SW 1271 (cell line): ENCODE measurements around the gene DIPK1B.
"Not testable (repeated sequence)": the region's sequence is repeated elsewhere in the genome, so short reads cannot be mapped to it uniquely, and the experiment has no call there.

Experiments
- DNase-seq, 2 experiments: peaks; one replicate each; lab custom pipeline; 2025; lab: John Stamatoyannopoulos, UW

Gene DIPK1B

DNA sequence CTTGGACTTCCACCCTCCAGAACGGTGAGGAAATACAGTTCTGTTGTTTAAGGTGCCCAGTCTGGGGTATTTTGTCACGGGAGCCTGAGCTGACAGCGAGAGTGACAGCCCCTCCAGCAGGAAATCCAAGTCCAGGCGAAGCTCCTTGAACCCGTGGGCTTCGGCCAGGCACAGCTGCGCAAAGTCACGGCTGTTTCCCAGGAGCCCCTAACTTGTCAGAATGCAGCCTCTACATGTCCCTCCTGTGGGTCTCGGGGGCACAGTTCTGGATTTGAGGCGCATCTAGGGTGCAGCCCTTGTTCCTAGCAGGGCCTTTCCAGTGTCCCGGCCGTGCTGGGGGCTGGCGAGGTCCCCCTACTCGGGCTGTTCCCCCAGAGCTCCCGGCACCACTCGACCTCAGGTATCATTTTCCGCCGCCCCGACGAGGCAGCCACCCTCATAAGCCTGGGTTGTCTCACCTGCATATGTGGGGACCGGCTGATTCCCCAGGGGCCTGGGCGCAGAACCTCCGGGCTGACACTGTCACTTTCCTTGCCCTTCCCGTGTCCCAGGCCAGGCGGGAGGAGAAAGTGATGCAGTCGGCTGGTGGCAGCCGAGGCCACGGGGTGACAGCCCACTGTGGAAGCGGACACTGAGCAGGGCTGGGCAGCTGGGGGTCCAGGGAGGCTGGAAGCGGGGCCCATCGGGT lies 41.1 kb downstream of the DIPK1B start:
- no peak for DNase-seq

DNA sequence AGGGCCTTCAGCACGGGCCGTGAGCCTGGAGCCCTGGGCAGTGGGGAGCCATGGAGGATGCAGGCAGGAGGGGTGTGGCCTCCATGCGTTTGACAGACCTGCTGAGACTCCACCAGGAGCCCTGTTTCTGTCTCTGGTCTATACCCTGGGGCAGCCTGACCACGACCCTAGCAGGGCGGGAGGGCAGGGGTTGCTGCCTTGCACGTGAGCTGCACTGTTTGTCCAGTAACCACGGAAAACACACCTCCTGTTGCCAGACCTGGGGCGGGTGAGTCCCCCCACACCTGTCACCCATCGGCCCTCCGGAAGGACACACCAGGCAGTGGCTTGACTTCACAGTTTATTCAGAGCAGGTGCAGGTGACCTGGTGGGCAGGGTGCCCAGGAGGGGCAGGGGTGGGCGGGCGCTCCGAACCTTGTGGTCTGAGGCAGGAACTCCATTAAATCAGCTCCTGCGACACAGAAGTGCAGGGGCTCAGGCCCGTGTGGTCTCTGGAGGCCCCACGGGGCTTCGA lies 41.7 kb downstream of the DIPK1B start:
- DNase-seq = no peak

DNA sequence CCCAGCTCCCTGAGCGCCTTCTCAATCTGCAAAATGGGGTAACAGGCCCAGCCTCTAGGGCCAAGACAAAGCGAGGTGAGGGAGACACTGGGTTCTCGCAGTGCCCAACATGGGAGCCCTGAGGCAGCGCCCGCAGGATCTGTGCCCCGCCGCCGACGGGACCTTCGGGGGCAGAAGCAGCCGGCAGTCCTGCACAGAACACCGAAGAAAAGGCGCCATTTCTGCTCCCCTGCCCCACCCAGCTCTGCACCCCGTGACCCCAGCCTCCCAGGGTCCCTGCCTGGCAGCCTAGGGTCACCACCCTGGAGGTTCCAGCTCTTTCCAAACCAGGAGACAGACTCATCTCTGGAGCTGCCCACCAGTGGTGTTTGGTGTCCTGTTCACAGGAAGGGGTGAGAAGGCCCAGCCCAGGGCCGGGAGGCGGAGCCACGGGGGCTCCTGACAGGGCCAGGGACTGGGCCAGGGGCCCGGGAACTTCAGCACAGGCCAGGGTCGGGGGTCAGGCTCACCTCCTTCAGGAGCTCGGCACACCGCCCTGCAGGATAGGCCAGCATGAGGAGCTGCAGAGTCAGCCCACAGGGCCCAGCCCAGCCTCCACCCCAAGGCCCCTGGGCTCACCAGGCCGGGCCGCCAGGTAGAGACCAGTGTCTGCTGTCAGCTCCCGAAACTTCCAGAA lies 42.4 kb downstream of the DIPK1B start:
- DNase-seq = no peak

GRCh38 chr9:136755302-136756133 lies 43.1 kb downstream of the DIPK1B start:
- not testable (repeated sequence) for DNase-seq

DNA sequence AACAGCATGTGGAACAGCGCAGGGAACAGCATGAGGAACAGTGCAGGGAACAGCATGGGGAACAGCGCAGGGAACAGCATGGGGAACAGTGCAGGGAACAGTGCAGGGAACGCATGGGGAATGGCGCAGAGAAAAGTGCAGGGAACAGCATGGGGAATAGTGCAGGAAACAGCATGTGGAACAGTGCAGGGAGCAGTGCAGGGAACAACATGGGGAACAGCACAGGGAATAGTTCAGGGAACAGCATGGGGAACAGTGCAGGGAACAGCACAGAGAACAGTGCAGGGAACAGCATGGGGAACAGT lies 43.7 kb downstream of the DIPK1B start:
- DNase-seq = no peak

DNA sequence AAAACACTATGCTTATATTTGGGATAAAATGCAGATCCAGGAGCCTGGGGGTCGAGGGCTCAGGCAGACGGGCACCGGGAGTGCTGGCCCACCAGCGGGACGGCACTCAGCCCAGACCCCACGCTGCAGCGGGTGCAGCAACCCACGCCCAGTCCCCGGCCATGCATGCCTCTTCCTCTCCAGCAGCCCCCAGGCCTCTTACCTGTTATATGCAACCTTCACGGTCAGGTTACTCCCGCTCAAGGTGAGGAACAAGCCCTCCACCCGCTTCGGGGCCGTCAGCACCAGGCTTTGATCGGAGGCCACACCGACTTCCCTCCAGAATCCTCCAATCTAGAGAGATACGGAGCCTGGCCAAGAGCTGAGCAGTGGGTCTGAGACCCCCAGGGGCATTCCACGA lies 44.5 kb downstream of the DIPK1B start:
- no peak for DNase-seq

GRCh38 chr9:136757328-136757727 lies 45.0 kb downstream of the DIPK1B start:
- no peak for DNase-seq

DNA sequence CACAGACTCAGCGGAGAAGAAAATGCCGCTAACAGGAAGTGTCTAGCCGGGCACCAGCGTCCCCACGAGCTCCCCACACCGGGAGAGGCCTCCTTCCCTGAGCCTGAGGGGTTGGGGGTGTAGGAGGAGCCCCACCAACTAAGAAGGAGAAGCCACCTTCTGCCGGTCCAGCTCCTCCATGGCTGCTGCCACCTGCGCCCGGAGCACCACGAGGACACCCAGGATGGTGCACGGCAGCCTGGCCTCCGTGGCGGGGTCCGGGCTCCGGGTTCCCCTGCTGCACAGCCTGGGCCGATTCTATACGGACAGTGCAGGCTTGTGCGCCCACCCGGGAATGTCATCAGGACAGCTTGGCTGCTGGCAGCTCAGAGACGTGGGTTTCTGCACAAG lies 45.4 kb downstream of the DIPK1B start:
- DNase-seq = no peak

DNA sequence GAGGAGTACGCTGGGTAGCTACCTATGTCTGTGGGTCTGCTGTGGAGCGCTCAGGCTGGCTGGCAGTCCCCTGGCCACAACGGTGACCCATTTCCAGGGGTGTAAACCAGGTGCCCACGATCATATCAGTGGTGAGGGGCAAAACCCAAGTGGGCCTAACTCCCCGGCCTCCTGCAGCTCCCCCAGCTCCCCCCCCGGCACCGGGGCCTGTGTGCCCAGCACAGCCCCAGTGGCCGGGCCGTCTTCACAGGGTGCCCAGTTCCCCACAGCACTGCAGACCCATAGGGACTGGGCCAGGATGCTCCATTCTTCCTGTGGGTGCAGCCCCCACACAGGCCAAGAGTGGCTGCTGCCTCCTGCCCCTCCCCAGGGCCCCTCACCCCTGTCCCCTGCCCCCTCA lies 46.6 kb downstream of the DIPK1B start:
- no peak for DNase-seq

DNA sequence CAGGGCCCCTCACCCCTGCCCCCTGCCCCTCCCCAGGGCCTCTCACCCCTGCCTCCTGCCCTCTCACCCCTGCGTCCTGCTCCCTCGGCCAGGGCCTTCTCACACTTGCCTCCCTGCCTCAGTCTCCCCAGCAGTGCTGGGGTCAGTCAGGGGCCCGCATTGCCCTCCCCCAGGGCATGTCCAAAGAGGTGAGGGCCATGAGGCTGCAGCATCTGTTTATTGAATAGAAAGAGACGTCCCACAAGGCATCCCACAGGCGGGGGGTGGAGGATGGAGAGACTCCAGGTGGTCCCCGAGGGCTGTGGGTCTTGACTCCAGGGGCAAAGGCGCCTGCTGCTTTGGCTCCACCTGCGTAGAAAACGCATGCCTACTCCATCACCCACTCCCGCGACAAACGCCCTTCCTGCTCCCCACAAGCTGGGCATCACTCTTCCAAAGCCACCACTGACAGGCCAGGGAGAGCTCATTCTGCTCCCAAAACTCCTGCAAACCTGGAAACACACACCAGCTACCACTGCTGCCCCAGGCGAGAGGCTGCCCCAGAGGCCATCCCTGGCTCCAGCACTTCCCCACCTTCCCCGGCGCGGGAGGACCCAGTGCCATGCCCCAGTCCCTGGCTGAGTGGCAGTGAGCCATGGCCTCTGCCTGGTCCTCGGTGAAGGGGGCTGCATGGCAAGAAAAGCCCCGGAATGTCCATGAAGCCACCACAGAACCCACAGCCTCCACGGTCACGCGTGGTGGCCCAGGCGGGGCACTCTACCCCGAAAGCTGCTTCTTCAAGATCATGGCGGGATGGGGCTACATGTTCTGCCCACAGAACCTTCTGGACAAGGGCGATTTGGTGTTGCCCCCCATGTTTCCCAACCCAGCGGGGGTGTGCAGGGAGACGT lies 47.3 kb downstream of the DIPK1B start:
- DNase-seq = no peak

- no peak for DNase-seq
These were observed 48.1 kb downstream of the DIPK1B start for GRCh38 chr9:136760424-136760823.

GRCh38 chr9:136760834-136761544 lies 48.6 kb downstream of the DIPK1B start:
- DNase-seq = peak; percentile 43 to 89

- DNase-seq = no peak
These were observed 49.2 kb downstream of the DIPK1B start for GRCh38 chr9:136761545-136761981.

GRCh38 chr9:136762221-136762691 lies 49.9 kb downstream of the DIPK1B start:
- DNase-seq = no peak

- DNase-seq = peak; percentile 15 to 31
These were observed 50.7 kb downstream of the DIPK1B start for GRCh38 chr9:136762915-136763648.

DNA sequence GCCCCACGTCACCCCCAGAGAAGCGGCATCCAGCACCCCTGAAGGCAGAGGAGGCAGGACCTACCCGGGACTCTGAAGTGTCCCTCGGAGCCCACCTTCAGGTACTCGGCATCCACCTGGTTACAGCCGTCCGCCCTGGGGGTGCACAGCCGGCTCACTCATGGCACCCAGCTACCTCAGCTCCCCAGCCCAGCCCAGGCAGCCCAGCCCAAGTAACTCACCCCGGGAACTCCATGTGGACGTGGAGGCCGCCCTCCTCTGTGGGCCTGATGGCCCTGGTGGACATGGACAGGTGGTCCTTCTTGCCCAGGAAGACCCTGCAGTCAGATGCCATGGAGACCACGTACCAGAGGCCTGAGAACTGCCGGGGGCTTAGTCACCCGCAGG lies 51.3 kb downstream of the DIPK1B start:
- no peak for DNase-seq

DNA sequence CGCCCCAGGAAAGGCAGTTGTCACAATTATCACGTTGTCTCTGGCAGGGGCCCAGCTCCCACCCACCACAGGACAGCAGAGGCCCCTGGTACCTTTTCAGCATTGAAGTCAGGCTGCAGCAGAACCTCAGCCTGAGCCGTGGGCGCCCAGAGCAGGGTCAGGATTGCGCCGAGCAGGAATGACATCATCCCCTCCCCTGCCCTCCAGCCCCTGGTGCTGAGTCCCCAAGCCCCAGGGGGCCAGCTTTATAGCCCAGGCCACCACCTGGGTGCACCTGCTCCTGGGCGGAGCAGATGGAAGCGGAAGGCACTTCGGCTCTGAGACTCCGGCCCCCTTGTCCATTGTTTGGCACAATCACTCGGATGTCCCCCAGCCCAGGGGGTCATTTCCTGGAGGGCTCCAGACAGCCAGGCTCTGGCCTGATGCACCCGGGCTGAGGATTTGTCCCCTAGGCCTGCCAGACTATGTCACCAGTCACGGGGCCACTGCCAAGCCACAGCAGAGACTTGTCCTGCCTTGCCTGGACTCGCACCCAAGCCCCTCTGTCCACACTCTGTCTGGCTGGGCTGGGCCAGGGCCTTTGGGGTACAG lies 52.0 kb downstream of the DIPK1B start, which contains the start of gene LCN15:
Gene LCN15, minus strand, starts transcription at position 218 of the 591 bp plus-strand sequence. Its CDS starts 30 bp downstream, at position 188.
- DNase-seq = no peak

GRCh38 chr9:136765041-136765440 lies 52.7 kb downstream of the DIPK1B start:
- no peak for DNase-seq

DNA sequence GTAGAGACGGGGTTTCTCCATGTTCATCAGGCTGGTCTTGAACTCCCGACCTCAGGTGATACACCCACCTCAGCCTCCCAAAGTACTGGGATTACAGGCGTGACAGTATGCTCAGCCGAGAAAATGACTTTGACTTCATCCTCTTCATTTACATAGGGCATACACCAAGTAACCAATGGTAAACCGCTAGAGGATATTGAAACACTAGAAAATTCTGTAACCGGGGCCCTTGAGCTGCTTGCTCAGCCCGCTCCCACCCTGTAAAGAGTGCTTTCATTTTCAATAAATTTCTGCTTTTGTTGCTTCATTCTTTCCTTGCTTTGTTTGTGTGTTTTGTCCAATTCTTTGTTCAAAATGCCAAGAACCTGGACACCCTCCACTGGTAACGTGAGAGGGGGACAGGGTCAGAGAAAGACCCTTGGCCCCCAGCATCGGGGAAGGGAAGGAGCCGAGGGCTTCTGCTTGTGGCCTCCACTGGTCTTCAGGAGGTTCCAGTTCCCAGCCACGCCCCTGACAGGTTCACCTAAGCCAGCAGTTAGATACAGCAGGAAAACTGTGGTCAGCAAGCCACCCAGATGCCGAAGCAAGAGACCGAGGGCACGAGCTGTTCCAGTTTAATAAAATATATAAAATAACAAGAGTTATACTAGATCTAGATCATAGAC lies 53.5 kb downstream of the DIPK1B start:
- not testable (repeated sequence) for DNase-seq
